GM18909 (cell line): Measurements from ENCODE around the gene LINC01488.

Source experiments
- ATAC-seq: cut with Tn5 transposase; IDR thresholded peaks from one replicate; pipeline ENCODE4 v1.9.1; 2021; ENCODE audit warnings: mild to moderate bottlenecking; ENCODE audit not compliant: unreplicated experiment, poor library complexity

LINC01488 gene

GRCh38 chr11:69481393-69481844 lies at the start of gene LINC01488:
LINC01488 (plus strand) TSS chr11:69481663.
- ATAC-seq, result no peak

- ATAC-seq, result no peak
Observed at GRCh38 chr11:69431893-69432738, 49.3 kb upstream of the LINC01488 start.

GRCh38 chr11:69433741-69434140 lies 47.7 kb upstream of the LINC01488 start:
- no peak for ATAC-seq

- no peak for ATAC-seq
Observed at GRCh38 chr11:69434471-69434931, 47.0 kb upstream of the LINC01488 start.

GRCh38 chr11:69435161-69435986 lies 46.1 kb upstream of the LINC01488 start:
- no peak for ATAC-seq

- no peak for ATAC-seq
Observed at GRCh38 chr11:69436041-69436982, 45.2 kb upstream of the LINC01488 start.

GRCh38 chr11:69437001-69437875 lies 44.2 kb upstream of the LINC01488 start:
- ATAC-seq, result no peak

GRCh38 chr11:69437876-69438205 lies 43.6 kb upstream of the LINC01488 start:
- no peak for ATAC-seq

- no peak for ATAC-seq
Observed at GRCh38 chr11:69438286-69438920, 43.1 kb upstream of the LINC01488 start.

- no peak for ATAC-seq
Observed at GRCh38 chr11:69439127-69439526, 42.3 kb upstream of the LINC01488 start.

GRCh38 chr11:69439651-69440464 lies 41.6 kb upstream of the LINC01488 start:
- no peak for ATAC-seq

GRCh38 chr11:69440876-69441275 lies 40.6 kb upstream of the LINC01488 start:
- ATAC-seq, result no peak

- no peak for ATAC-seq
Observed at GRCh38 chr11:69442012-69442806, 39.3 kb upstream of the LINC01488 start.

- ATAC-seq, result no peak
Observed at GRCh38 chr11:69442807-69443137, 38.7 kb upstream of the LINC01488 start.

- ATAC-seq, result peak; percentile 81
Observed at GRCh38 chr11:69443138-69443967, 38.1 kb upstream of the LINC01488 start.

- no peak for ATAC-seq
Observed at GRCh38 chr11:69443968-69444364, 37.5 kb upstream of the LINC01488 start.
